Effector CD4-positive, alpha-beta T cell (primary cell): ENCODE data around the gene SLC4A5.
A peak's percentile ranks its signal among the peaks of the same experiment; 100 is the strongest.
"Not testable (repeated sequence)": the region's sequence is repeated elsewhere in the genome, so short reads cannot be mapped to it uniquely, and the experiment has no call there.

ENCODE experiments used
- DNase-seq: peaks from one replicate; pipeline ENCODE4 v3.0.0-alpha.2; 2020

SLC4A5 gene

GRCh38 chr2:74364533-74365505, 21.6 kb upstream of the SLC4A5 start:
- DNase-seq, result no peak

DNA sequence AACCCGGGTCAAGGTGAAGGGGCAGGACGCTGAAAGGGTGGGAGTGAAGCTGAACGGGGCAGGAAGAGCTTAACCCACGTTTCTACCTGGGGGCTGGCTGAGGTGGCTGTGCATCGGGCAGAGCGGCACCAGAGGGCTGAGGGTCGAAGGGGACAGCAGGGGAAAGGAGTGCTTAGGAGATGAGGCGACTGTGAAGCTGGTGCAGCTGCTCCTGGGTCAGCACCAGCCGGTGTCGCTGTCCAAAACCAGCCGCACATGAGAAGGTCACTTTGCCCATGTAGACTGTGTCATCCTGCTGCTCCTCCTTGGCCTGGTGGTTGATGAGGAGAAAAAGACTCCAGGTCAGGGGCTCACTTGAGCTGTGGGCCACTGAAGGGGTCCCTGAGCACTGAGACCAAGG, 18.1 kb upstream of the SLC4A5 start:
- DNase-seq, result no peak

- DNase-seq, result no peak
Measured at GRCh38 chr2:74357627-74358026, 14.4 kb upstream of the SLC4A5 start.

GRCh38 chr2:74349889-74350288, 6.7 kb upstream of the SLC4A5 start:
- DNase-seq, result no peak

GRCh38 chr2:74347742-74348141, 4.5 kb upstream of the SLC4A5 start:
- DNase-seq, result no peak

DNA sequence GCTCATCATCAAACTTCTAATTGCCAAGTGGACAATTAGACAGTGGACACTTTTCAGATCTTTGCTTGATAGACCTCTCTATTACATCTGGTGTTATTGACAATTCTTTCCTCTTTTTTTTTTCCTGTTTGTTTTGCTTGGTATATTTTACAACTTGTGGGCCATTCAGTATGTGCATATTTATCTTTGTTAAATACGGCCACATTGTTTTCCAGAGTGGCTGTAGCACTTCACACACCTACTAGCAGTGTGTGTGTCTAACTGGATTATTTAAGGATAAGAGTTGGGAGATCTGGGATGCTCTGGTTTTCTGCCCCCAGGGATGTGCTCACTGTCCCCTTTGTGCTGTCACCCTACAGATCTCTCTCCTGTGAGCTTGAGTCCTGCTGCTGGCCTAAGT, 4.1 kb upstream of the SLC4A5 start:
- no peak for DNase-seq

GRCh38 chr2:74345272-74345943, 2.2 kb upstream of the SLC4A5 start:
- no peak for DNase-seq

DNA sequence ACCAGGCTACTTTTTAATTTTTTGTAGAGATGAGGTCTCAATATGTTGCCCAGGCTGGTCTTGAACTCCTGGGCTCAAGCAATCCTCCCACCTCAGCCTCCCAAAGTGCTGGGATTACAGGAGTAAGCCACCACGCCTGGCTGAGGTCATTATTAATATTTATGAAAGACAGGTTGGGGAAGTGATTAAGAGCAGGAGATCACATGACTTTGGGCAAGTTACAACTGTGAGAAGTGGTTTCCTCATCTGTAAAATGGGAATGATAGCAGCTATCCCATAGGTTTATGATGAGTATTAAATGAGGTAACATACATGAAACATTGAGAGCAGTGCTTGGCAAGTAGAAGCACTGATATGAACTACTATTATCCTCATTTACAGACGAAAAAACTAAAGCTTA, 7.0 kb downstream of the SLC4A5 start:
- not testable (repeated sequence) for DNase-seq

- DNase-seq, result peak; percentile 75
Measured at GRCh38 chr2:74334931-74335333, 8.3 kb downstream of the SLC4A5 start.

DNA sequence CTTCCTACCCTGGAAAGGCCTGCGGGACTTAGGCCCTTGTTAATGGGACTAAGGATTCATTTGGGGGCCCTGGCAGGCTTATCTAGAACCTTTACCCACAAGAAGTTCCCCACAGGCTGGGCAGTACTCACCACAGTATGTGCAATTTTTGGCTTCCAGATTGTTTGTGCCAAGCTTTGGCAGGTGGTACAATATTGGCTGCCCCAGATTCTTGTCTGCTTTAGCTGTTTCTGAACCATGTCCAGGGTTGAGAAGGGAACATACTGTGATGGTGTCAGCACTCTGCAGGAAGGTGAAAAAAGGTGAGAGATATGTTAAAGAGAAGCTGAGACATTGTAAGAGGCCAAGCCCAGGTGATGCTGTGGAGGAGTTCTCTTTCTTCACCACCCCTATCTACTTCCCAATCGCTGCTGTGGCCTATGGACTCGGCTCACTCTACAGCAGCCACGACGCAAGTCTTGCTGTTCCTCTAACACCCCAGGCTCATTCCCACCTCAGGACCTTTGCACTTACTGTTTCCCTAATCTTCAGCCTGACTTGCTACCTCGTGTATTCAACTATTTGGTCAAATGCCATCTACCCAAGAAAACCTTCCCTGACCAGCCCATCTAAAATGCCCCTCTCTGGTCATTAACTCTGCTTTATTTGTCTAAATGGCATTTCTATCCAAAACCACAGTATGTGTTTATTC, 9.2 kb downstream of the SLC4A5 start:
- no peak for DNase-seq

GRCh38 chr2:74333175-74333574, 10.0 kb downstream of the SLC4A5 start:
- no peak for DNase-seq

GRCh38 chr2:74332550-74333174, 10.6 kb downstream of the SLC4A5 start:
- no peak for DNase-seq

DNA sequence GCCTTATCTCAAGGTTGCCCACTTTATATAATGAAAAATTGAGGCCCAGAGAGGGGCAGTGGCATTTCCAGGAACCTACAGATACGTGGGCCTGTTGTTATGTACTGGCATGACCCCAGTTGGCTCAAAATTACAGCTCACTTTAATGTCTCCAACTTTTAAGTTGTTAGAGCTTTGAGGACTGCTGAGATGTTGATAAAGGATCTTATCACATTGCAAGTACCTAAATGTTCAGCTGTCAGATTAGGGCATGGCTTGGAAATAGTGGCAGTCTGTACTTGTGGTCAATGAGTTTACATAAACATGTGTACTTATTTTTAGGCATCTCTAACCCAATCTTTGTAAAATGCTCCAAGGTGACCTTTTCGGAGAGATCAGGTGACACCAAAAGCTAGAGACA, 14.6 kb downstream of the SLC4A5 start:
- DNase-seq, result no peak

GRCh38 chr2:74328074-74328473, 15.1 kb downstream of the SLC4A5 start:
- no peak for DNase-seq

DNA sequence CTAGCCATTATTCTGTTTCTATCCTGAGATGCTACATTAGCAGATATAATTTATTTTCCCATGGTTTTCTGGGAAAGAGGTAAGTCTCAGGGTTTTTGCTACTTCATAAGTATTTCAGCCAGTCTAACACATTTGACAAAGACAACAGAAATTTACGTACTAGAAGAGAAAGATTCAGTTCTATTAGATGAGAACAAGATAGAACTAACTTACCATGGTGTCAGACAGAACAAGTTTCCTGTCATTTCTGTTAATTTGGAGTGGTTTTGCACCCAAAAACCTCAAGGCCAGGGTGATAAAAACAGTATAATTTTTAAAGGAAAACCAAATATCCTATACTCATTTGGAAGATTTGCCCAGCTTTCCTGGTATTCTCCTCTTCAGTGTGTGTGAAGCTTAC, 15.6 kb downstream of the SLC4A5 start:
- DNase-seq, result no peak

DNA sequence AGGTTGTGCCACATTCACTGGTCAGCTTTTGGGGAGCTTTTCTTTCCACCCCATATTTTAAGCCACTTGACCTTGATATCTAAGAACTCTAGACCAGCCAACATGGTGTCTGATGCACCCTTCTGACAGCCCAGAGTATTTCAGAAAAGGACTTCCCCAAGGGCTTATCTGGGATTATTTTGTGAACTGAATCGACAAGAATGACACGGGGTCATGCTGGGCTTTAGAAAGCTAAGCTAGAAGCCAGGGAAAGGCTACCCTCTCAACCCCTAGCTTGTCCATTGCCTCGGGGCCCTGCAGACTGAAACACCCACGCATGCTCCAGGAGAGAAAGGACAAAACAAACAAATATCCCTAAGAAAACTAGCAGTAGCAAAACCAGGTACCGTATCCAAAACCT, 16.0 kb downstream of the SLC4A5 start:
- DNase-seq, result no peak

DNA sequence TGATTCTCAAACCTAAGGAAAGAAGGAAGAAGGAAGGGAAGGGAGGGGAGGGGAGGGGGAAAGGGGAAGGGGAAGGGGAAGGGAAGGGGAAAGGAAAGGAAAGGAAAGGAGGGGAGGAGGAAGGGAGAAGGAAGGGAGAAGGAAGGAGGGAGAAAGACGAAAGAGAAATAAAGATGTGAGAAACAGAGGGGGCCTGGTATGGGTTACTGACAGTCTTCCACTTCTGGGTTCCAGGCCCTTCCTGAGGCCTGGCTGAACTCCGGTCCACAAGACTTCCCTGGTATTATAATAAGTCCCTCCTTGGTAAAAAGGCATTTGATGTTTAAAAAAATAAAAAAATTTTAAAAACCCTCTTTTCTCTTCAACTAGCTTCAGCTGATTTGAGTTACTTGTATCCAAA, 17.4 kb downstream of the SLC4A5 start:
- no peak for DNase-seq

GRCh38 chr2:74321737-74322136, 21.5 kb downstream of the SLC4A5 start:
- DNase-seq, result no peak

DNA sequence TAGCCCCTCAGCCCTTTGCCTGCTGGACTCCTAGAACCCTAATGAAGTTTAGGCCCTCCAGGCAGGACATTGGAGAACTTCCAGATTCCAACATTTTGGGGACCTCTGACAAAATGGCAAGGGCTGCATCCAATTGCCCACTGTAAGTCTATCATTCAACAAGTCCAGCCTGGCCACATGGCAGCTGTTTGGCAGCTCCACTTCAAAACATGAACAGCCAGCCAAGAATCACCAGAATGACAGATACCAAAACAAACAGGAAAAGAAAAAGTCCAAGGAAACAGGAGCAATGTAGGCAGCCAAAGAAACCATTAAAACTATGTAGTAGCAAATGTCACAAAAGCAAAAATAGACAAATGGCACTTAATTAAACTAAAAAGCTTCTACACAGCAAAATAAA, 25.5 kb downstream of the SLC4A5 start:
- DNase-seq, result no peak

DNA sequence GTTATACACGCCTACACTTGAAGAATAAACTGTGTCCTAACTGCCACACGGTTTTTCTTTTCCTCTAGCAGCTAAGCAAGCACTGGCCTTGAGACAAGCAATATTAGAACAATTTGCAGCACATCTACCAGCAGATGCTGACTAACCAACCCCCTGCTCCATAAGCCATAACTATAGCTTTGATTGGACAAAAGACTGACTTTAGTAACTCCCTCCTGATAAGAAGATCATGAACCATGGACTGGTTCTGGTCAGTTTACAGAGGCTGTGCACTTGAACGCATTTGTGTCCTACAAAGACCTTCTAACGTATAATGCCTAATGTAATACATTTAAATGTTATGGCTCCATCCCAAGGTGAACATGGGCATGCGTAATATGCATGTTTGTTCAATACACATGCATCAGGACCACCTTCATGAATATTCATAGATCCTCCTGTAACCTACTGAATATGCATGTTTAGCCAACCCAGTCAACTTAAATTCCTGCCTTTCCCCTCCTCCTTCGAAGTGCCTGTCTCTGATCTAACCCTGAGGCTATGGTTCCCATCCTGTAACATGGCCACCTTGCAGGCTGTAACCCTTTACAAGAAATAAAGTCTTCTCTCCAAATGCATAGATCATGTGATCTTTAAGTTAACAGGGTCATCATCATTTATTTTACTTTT, 26.5 kb downstream of the SLC4A5 start:
- no peak for DNase-seq

GRCh38 chr2:74314107-74314506, 29.1 kb downstream of the SLC4A5 start:
- no peak for DNase-seq

DNA sequence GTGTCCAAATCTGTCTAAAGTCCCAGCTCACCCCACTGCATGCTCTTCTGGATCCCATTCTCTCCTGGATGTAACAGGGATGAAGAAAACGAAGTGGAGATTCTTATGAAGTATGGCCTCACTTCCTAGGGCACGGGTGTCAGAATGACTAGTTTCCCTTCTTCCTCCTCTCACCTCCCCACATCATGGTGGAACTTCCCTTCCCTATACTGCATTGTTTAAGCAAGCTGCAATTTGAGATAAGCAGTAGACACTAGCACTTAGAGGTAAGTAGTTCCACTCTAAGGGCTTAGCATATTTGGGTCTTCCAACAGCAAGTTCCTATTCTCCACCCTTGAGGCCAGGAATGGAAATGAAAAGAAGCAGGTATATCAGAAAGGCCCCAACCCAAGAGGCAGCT, 29.7 kb downstream of the SLC4A5 start:
- DNase-seq, result no peak

GRCh38 chr2:74312913-74313312, 30.3 kb downstream of the SLC4A5 start:
- no peak for DNase-seq
